Astrocyte (in vitro differentiated cells and primary cell): ENCODE results near the gene RNF26.

Source experiments
- EZH2 ChIP-seq: IDR thresholded peaks from 2 replicates; pipeline ENCODE4 v1.6.1; 2012; ENCODE audit warnings: mild to moderate bottlenecking, low read length, inconsistent platforms; ENCODE audit not compliant: insufficient read depth
- TF ChIP-seq, protein P1 (sequence below): IDR thresholded peaks from 2 replicates; pipeline ENCODE4 v1.5.1; 2011; ENCODE audit warnings: low read depth, mild to moderate bottlenecking, inconsistent platforms, low read length, moderate library complexity; ENCODE audit not compliant: insufficient read depth

DNA sequence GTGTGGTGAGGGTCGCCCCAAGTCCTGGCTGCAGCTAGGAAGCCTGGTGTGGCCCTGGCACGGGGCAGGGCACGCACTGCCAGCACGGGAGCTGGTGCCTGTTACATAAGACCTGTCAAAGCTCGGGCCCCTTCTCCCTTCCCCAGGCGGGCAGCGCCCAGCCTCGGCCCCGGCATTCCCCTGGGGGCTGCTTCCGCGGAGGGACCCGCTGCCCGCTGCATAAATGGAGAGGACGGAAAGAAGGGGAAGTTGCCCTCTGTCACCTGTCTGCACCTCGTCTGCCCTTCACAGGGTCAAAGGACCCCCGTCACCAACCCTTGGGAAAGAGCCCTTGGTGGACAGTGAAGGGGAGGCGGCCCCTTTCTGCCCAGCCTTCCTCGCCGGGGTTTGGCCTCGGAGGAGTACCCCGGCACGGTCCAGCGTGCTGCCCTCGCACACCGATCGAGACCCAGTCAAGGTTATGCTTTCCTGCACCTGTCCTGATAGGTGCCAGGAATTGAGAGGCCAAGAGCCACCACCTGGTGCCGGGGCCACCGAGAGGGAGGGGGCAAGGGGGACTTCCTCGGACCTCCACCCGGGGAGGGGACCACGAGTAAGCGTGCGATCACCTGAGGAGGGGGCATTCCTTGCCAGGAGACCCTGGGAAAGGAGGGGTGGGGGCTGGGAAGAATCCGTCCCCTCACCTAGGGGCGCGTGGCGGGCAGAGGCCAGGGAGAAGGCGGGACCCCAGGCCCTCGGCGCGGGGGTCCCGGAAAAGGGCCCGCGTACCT is 28.9 kb downstream of the RNF26 start:
- TF ChIP-seq, protein P1, sequence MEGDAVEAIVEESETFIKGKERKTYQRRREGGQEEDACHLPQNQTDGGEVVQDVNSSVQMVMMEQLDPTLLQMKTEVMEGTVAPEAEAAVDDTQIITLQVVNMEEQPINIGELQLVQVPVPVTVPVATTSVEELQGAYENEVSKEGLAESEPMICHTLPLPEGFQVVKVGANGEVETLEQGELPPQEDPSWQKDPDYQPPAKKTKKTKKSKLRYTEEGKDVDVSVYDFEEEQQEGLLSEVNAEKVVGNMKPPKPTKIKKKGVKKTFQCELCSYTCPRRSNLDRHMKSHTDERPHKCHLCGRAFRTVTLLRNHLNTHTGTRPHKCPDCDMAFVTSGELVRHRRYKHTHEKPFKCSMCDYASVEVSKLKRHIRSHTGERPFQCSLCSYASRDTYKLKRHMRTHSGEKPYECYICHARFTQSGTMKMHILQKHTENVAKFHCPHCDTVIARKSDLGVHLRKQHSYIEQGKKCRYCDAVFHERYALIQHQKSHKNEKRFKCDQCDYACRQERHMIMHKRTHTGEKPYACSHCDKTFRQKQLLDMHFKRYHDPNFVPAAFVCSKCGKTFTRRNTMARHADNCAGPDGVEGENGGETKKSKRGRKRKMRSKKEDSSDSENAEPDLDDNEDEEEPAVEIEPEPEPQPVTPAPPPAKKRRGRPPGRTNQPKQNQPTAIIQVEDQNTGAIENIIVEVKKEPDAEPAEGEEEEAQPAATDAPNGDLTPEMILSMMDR, result no peak
- TF ChIP-seq EZH2, result no peak
